ENCODE data around the gene GIPC2. TPM values are rescaled to one million over a fixed set of nuclear protein-coding genes. Genes with fewer than 3 reads are reported as not detected.

The GIPC2 gene
- polyA plus RNA-seq, 2 of the 4 experiments (the other 2 are of a cell fraction) = 0.06 TPM; not detected in 1

GRCh38 chr1:78155121-78155520 is 109.4 kb downstream of the GIPC2 start:
- Histone ChIP-seq H3K4me1 (no peaks in the 10 kb centered on the region), H3K4me2 (no peak overlapping the region), H3K27ac (no peak overlapping the region), H3K9me3 (no peaks in the 10 kb centered on the region), H3K4me3 (no peak overlapping the region)
- POLR2A ChIA-PET = no interaction called here
- 25% methylated on average over 4 of the region's 4 CpGs for WGBS (ENCODE audit: missing lambda C conversion rate)
- ATAC-seq (no peak), DNase-seq (ENCODE audit: low read depth in 1 of 2, low spot score in 1 of 2) (no peak), FAIRE-seq (no peak)
- CTCF ChIA-PET = interaction anchor here (1.7 kb wide), 1 partner anchor 10 kb away, joined by 5 read pairs; no protein-coding TSS in a partner anchor
- no peak for TF ChIP-seq ZSCAN20 (CRISPR knock-in tag; IDR thresholded peaks at IDR 0.05)
- TF ChIP-seq RNF2 (IDR thresholded peaks at IDR 0.05; ENCODE audit: borderline replicate concordance, low read depth) = no peak
- no peak for TF ChIP-seq HOXA7 (CRISPR knock-in tag; IDR thresholded peaks at IDR 0.05)
- no peak for TF ChIP-seq CBX8 (IDR thresholded peaks at IDR 0.05)
- no peak for TF ChIP-seq HOXB13 (CRISPR knock-in tag; IDR thresholded peaks at IDR 0.05; ENCODE audit: low read depth)
- no peak for TF ChIP-seq FOSL2 (IDR thresholded peaks at IDR 0.05)
- no peak for TF ChIP-seq FOSL2 (CRISPR knock-in tag; IDR thresholded peaks at IDR 0.05)
- TF ChIP-seq RARB (CRISPR knock-in tag; IDR thresholded peaks at IDR 0.05) = no peak
- no peak for TF ChIP-seq FOSB (CRISPR knock-in tag; IDR thresholded peaks at IDR 0.05)
- TF ChIP-seq KDM5A (IDR thresholded peaks at IDR 0.05) = no peak
- no peak for TF ChIP-seq POLR2A (IDR thresholded peaks at IDR 0.05; ENCODE audit: low read length)
- TF ChIP-seq EHF (CRISPR knock-in tag; IDR thresholded peaks at IDR 0.05) = no peak
- no peak for TF ChIP-seq CHD4 (IDR thresholded peaks at IDR 0.05; ENCODE audit: borderline replicate concordance)

- Histone ChIP-seq H3K4me2 (no peak overlapping the region), H3K9me3 (no peaks in the 10 kb centered on the region), H3K4me1 (no peaks in the 10 kb centered on the region), H3K4me3 (no peak overlapping the region), H3K27ac (no peak overlapping the region)
- DNase-seq (ENCODE audit: low read depth in 1 of 2, low spot score in 1 of 2) (no peak), FAIRE-seq (no peak), ATAC-seq (no peak)
- TF ChIP-seq ZSCAN20 (CRISPR knock-in tag; IDR thresholded peaks at IDR 0.05) (no peak), MAFK (IDR thresholded peaks at IDR 0.05; ENCODE audit: partially characterized antibody) (peak; percentile 50)
- POLR2A ChIA-PET = no interaction called here
- CTCF ChIA-PET = interaction anchor here (0.9 to 1.7 kb wide), 2 partner anchors 11 to 12 kb away, joined by 3 to 5 read pairs; no protein-coding TSS in a partner anchor
Observed at GRCh38 chr1:78156805-78157521, 111.2 kb downstream of the GIPC2 start.

- ATAC-seq = no peak
- DNase-seq (ENCODE audit: low read depth in 1 of 2, low spot score in 1 of 2) = no peak
- H3K27ac ChIP-seq = no peak overlapping the region
- ChIA-PET CTCF (no interaction called here), POLR2A (no interaction called here)
- no peak overlapping the region for H3K4me3 ChIP-seq
- H3K4me1 ChIP-seq = no peaks in the 10 kb centered on the region
- TF ChIP-seq HES2 (IDR thresholded peaks at IDR 0.05) (no peak), ESRRA (IDR thresholded peaks at IDR 0.05; ENCODE audit: borderline replicate concordance, low read length) (no peak), MAZ (IDR thresholded peaks at IDR 0.05; ENCODE audit: borderline replicate concordance, low read depth, low read length) (no peak), REST (IDR thresholded peaks at IDR 0.05) (no peak), MYC (IDR thresholded peaks at IDR 0.05; ENCODE audit: borderline replicate concordance, low read length) (no peak), ZC3H11A (IDR thresholded peaks at IDR 0.05) (no peak), PHF8 (IDR thresholded peaks at IDR 0.05; ENCODE audit: borderline replicate concordance, low read depth) (no peak), HOXB13 (CRISPR knock-in tag; IDR thresholded peaks at IDR 0.05; ENCODE audit: low read depth) (no peak), USF2 (IDR thresholded peaks at IDR 0.05) (no peak), SMC3 (IDR thresholded peaks at IDR 0.05) (no peak), BHLHE40 (IDR thresholded peaks at IDR 0.05; ENCODE audit: low read depth, low read length) (no peak), POLR2A (IDR thresholded peaks at IDR 0.05; ENCODE audit: low read length) (no peak), CBX8 (IDR thresholded peaks at IDR 0.05) (no peak), SREBF2 (IDR thresholded peaks at IDR 0.05) (no peak), CHD4 (IDR thresholded peaks at IDR 0.05; ENCODE audit: borderline replicate concordance) (no peak), FOSL2 (IDR thresholded peaks at IDR 0.05) (no peak), FOSL2 (CRISPR knock-in tag; IDR thresholded peaks at IDR 0.05) (no peak), NFE2L2 (conservative IDR thresholded peaks at IDR 0.05; ENCODE audit: low read length) (no peak), HDAC2 (IDR thresholded peaks at IDR 0.05) (no peak)
- FAIRE-seq = no peak
- H3K4me2 ChIP-seq = no peak overlapping the region
- no peaks in the 10 kb centered on the region for H3K9me3 ChIP-seq
- WGBS (ENCODE audit: missing lambda C conversion rate) = 6% methylated on average over 2 of the region's 2 CpGs
Observed at GRCh38 chr1:78165816-78166215, 120.0 kb downstream of the GIPC2 start.
